WI38 (cell line): ENCODE data around the gene ZHX3.

ENCODE experiments used
- H3K4me3 ChIP-seq: 2 replicates; pipeline ENCODE4 v1.5.1; 2011; ENCODE audit warnings: low read depth, mild to moderate bottlenecking, control low read depth, low read length
- TF ChIP-seq, protein P1 (sequence below): IDR thresholded peaks from 2 replicates; pipeline ENCODE4 v1.5.1; 2012; ENCODE audit warnings: low read depth, mild to moderate bottlenecking, control low read depth, low read length

ZHX3 gene

DNA sequence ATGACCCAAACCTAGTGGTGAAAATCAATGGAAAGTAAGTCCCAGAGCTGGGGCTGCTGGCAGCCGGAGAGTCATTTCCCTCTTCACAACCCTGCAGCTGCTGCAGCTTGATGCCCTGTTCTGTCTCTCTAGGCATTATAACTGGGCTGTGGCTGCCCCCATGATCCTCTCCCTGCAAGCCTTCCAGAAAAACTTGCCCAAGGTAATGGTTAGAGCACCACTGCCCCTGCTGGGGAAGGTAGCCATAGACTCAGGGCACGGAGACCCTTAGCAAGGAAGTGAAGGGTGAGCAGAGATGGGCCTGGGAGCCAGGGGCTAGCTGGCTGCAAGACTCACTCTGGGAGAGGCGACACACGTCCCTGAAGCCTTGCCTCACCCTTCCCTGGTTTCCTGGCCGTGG lies 35.1 kb upstream of the ZHX3 start:
- H3K4me3 ChIP-seq = no peak overlapping the region
- TF ChIP-seq, protein P1, sequence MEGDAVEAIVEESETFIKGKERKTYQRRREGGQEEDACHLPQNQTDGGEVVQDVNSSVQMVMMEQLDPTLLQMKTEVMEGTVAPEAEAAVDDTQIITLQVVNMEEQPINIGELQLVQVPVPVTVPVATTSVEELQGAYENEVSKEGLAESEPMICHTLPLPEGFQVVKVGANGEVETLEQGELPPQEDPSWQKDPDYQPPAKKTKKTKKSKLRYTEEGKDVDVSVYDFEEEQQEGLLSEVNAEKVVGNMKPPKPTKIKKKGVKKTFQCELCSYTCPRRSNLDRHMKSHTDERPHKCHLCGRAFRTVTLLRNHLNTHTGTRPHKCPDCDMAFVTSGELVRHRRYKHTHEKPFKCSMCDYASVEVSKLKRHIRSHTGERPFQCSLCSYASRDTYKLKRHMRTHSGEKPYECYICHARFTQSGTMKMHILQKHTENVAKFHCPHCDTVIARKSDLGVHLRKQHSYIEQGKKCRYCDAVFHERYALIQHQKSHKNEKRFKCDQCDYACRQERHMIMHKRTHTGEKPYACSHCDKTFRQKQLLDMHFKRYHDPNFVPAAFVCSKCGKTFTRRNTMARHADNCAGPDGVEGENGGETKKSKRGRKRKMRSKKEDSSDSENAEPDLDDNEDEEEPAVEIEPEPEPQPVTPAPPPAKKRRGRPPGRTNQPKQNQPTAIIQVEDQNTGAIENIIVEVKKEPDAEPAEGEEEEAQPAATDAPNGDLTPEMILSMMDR = no peak

DNA sequence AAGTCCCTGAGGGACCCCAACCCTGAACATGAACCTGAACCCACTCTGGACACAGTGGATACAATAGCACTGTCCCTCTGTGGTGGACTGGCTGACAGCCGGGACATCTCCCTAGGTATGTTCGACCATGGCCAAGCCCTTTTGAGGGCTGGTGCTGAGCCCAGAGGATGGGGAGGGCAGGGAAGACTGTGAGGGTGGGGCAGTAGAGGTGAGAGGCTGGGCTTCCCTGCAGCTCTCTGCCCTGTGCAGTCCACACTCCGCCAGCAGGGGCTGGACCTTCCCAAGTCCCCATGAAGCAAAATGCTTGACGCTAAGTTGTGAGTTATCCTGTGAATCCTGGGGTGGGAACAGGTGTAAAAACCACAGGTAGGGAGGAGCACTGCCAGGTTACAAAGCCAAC lies 34.6 kb upstream of the ZHX3 start:
- no peak overlapping the region for H3K4me3 ChIP-seq
- TF ChIP-seq, protein P1 = no peak

DNA sequence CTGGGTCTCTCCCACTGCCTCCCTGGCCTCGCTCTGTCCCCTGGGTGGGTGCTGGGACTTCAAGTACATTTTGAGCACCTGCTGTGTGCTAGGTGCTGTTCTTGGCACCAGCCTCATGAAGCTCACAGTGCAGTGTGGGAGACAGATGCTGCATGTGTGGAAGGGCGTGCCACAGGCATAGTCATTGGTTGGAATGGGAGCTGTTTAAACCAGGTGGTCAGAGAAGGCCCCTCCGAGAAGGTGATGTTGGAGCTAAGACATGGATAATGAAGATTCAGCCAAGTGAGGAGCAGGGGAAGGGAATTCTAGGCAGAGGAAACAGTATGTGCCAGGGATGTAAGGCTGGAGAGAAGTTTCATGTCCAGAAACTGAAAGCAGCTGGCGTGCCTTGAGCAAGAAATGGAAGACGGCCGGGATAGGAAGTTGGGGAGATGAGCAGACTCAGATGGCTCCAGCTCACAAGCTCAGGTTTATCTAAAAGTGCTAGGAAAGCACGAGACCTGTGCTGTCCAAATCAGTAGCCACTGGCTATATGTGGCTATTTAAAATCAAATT lies 33.0 kb upstream of the ZHX3 start:
- TF ChIP-seq, protein P1 = no peak
- no peak overlapping the region for H3K4me3 ChIP-seq

DNA sequence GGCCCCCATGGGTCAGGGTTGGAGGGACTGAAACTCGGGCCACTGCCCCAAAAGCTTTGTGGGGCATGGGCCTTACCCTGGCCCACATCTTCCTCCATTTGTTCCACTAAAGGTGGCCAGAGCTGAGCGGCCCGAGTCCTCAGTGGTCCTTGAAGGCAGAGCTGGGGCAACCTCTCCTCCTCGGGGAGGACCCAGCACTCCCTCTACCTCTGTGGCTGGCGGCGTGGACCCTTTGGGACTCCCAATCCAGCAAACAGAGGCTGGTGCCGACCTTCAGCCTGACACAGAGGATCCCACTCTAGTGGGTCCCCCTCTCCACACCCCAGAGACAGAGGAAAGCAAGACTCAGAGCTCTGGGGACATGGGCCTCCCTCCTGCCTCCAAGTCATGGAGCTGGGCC lies 32.4 kb upstream of the ZHX3 start:
- TF ChIP-seq, protein P1 = no peak
- H3K4me3 ChIP-seq = no peak overlapping the region

DNA sequence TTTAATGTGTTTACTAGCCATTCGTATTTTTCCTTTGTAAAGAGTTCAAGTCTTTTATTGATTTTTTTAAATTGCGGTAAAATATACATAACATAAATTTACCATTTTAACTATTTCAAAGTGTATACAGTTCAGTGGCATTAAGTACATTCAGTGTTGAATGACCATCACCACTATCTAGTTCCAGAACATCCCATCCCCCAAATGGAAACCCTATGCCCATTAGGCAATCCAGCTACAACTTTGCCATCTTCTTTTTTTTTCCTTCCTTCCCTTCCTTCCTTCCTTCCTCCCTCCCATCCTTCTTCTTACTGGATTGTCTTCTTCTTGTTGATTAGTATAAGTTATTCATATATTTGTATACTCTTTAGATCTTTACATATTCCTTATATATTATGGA lies 31.7 kb upstream of the ZHX3 start:
- H3K4me3 ChIP-seq = no peak overlapping the region
- TF ChIP-seq, protein P1 = no peak

DNA sequence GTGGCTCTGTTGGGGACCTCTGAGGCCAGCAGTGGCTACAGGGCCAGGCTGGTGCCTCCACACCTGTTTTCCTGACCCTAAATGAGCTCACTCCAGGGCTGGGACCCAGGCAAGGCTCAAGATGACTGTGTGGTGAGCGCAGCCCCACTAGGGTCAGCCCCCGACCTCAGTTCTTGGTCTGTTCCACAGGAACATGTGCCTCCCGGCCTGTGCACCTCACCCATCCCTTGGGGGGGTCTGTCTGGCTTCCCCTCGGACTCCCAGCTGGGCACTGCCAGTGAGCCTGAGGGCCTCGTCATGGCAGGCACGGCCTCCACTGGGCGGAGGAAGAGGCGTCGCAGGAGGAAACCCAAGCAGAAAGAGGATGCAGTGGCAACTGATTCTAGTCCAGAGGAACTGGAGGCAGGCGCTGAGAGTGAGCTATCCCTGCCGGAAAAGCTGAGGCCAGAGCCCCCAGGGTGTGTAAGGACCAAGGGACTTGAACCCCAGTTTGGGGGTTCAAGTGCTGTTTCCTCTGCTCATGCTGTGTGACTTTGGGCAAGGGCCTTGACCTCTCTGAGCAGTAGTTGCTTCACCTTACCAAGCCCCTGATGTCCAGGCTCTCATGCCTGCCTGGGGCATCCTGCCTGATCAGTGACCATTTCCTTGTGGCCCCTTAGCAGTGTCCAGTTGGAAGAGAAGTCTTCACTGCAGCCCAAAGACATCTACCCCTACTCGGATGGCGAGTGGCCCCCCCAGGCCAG lies 31.1 kb upstream of the ZHX3 start:
- TF ChIP-seq, protein P1 = no peak
- no peak overlapping the region for H3K4me3 ChIP-seq
